ENCODE data around the gene TNFRSF19.

The TNFRSF19 gene

DNA sequence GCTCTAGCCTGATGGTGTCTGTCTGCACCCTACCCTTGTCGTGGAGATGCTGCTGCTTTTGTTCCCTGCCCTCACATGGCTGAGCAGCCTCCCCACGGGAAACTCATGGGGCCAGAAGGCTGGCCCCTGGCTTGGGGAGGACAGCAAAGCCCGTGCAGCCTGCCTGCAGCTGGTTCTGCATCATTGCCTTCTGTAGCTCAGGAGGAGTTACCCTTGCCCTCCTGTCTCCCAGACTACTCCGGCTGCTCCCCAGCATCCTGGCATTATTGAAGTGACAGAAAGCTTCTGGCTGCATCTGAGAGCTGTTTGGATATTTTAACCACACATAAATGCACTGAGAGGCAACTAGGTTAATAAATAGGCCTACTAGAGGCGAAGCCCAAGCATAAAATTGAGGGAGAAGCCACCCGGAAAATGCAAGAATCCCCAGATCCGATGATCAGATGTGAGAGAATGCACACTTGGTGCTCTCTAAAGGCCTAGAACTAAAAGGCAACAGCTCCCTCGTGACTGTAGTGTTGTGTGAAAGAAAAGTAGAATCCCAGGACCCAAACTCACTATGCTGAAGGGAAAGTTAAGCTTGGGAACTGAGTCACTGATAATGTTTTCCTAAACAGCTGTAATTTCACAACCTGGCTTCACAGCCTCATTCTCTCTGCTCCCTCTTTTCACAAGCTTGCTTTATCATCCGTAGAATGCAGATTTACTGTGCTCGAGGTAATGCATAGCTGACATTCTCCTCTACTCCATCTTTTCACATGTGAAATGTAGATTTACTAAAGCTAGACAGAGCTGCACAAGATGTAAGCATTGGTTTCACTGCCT lies 110.8 kb downstream of the TNFRSF19 start:
- DNase-seq (ENCODE audit: low read depth in 1 of 2, low spot score in 1 of 2): no peak

- no peak for DNase-seq (ENCODE audit: low read depth in 1 of 2, low spot score in 1 of 2)
These were observed 112.9 kb downstream of the TNFRSF19 start for GRCh38 chr13:23683084-23683483.

- DNase-seq (ENCODE audit: low read depth in 1 of 2, low spot score in 1 of 2): no peak
These were observed 114.4 kb downstream of the TNFRSF19 start for GRCh38 chr13:23684647-23685046.

DNA sequence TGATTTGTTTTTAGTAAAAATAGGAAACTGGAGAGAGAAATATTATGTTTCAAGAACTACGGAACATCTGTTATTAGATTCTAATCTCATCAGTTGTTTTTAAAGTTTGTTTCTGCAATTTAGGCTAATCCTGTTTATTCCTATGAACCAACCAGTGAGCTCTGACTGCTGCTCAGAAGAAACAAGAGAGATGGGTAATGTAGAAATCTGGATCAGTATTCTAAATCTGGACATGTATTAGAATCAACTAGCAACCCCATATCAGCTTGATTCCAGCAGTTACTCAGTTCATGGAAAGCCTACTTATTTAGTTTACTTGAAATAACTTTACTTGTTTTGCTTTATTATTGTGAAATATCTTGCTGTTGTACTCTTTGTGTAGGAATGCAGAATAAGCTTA lies 115.2 kb downstream of the TNFRSF19 start:
- DNase-seq (ENCODE audit: low read depth in 1 of 2, low spot score in 1 of 2): no peak

DNA sequence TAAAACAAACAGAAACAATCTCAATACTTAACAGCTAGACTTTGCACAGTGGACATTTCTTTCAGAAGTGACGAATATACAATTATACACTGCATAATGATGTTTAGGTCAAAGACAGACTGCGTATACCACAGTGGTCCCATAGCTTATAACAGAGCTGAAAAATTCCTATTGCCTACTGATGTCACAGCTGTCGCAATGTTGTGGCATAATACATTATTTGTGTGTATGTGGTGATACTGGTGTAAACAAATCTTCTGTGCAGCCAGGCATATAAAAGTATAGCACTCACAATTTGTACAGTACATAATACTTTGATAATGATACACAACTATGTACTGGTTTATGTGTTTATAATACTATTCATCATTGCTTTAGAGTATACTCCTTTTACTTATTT lies 116.7 kb downstream of the TNFRSF19 start:
- no peak for DNase-seq (ENCODE audit: low read depth in 1 of 2, low spot score in 1 of 2)

- DNase-seq (ENCODE audit: low read depth in 1 of 2, low spot score in 1 of 2): no peak
These were observed 117.4 kb downstream of the TNFRSF19 start for GRCh38 chr13:23687614-23688013.

DNA sequence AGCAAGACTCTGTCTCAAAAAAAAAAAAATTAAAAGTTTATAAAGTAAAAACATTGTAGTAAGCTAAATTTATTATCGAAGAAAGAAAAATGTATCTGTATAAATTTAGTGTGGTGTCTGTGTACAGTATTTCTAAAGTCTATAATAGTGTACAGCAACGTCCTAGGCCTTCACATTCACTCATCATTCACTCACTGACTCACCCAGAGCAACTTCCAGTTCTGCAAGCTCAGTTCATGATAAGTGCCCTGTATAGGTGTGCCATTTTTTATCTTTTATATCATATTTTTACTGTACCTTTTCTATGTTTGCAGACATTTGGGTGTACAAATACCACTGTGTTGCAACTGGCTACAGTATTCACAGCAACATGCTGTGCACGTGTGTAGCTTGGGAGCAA lies 118.1 kb downstream of the TNFRSF19 start:
- no peak for DNase-seq (ENCODE audit: low read depth in 1 of 2, low spot score in 1 of 2)

DNA sequence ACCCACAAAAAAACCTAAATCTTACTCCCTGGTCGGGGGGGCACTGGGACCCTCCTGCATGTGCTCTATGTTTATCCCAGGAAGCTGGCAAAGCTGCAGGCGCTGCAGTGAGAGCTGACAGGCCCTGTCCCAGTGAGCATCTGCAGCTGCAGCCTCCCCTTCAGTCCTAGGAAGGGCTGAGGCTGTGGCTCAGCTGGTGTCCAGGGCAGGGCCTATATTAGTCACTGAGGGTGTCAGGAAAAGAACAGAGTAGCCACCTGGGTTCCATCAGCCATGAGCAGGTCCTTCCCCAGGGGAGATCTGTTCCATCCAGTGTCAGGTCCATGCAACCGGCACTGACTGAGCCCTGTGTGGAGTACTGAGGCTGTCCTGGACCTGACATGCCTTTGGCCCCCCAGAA lies 120.5 kb downstream of the TNFRSF19 start:
- DNase-seq (ENCODE audit: low read depth in 1 of 2, low spot score in 1 of 2): no peak

GRCh38 chr13:23692816-23693215 lies 122.6 kb downstream of the TNFRSF19 start:
- no peak for DNase-seq (ENCODE audit: low read depth in 1 of 2, low spot score in 1 of 2)

DNA sequence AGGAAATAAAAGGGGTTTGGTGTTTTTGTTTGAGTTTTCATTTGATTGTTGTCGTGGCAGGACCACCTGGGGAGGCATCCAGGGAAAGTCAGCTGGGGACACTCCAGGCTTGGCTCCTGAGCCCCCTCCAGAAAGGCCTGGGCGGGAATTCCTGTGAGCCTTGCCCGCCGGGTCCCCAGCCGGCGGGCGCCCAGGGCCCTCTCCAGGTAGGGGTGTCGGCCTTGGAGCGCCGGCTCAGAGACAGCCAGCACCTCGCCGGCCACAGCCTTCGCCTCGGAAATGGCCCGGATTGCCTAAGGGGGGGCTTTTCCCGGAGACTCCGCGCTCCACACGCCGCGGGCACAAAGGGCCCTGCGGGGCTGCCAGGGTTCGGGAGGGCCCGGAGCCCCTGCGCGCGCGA lies 125.0 kb downstream of the TNFRSF19 start:
- DNase-seq (ENCODE audit: low read depth in 1 of 2, low spot score in 1 of 2): no peak

DNA sequence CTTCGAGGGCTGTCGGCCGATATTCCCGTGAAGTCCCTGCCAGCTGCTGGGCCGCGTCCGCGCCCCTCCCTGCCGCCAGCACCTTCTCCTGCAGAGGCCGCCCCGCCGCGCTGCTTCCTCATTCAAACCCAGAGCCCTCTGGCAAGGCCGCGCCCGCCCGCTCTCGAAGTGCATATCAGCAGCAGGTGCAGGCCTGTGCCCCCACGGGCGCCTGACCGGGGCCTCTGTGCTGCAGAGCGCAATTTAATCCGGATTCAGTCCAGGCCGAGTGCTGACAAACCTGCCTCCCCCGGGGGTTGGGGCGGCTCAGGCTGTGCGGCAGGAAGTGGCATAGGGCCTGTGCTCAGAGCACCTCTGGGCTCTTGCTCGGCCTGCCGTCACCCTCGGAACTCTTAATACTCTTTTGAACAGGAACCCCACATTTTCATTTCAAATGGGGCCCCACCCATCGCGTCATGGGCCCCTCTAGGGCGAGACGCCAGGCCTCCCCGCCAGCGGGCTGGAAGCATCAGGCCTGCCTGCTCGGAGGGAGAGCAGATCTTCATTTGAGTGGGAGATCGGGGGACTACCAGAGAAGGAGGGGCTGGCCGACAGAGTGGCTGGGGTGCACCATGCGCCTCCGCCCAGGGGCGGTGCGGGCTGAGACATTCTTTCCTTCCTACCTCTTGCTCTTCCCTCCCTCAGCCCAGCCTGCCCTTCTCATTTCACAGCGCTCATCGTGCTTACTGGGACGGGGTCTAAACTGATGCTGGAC lies 125.7 kb downstream of the TNFRSF19 start:
- peak; percentile 17 to 28 for DNase-seq (ENCODE audit: low read depth in 1 of 2, low spot score in 1 of 2)

- DNase-seq (ENCODE audit: low read depth in 1 of 2, low spot score in 1 of 2): no peak
These were observed 126.4 kb downstream of the TNFRSF19 start for GRCh38 chr13:23696610-23697009.

DNA sequence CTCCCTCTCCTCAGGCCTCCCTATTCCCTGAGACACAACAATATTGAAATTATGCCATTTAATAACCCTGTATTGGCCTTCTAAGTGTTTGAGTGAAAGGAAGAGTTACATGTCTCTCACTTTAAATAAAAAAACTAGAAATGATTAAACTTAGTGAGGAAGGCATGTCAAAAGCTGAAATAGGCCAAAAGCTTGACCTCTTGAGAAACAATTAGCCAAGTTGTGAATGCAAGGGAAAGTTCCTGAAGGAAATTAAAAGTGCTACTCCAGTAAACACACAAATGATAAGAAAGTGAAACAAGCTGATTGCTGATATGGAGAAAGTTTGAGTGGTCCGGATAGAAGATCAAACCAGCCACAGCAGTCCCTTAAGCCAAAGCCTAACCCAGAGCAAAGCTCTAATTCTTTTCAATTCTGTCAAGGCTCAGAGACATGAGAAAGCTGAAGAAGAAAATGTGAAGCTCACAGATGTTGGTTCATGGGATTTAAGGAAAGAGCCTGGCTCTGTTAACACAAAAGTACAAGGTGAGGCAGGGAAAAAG lies 127.6 kb downstream of the TNFRSF19 start:
- DNase-seq (ENCODE audit: low read depth in 1 of 2, low spot score in 1 of 2): no peak

DNA sequence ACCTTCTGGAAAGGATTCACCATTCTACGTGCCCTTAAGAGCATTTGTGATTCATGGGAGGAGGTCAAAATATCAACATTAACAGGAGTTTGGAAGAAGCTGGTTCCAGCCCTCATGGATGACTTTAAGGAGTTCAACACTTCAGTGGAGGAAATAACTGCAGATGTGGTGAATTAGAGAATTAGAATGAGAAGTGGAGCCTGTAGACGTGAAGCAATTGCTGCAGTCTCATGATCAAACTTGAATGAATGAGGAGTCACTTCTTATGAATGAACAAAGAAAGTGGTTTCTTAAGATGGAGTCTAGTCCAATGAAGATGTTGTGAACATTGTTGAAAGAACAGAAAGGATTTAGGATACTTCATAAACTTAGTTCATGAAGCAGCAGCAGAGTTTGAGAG lies 129.1 kb downstream of the TNFRSF19 start:
- DNase-seq (ENCODE audit: low read depth in 1 of 2, low spot score in 1 of 2): no peak

GRCh38 chr13:23701186-23701585 lies 131.0 kb downstream of the TNFRSF19 start:
- no peak for DNase-seq (ENCODE audit: low read depth in 1 of 2, low spot score in 1 of 2)

DNA sequence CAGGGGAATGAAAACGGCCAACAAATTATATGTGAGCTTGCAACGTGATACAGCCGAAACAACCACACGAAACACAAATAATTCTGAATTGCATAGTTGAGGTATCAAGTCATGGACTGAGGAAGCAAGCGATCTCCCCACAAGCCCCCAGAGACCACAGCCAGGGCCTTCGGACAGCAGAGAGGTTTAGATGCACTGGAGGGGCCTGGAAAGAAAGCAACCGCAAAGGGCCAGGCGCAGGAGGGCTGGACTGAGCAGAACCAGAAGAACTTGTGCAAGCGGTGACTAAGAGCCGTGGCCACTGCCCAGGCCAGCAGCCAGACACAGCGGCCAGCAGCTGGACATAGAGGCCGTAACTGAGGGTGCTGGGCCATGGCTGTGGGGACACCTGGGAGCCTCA lies 131.4 kb downstream of the TNFRSF19 start:
- DNase-seq (ENCODE audit: low read depth in 1 of 2, low spot score in 1 of 2): no peak

DNA sequence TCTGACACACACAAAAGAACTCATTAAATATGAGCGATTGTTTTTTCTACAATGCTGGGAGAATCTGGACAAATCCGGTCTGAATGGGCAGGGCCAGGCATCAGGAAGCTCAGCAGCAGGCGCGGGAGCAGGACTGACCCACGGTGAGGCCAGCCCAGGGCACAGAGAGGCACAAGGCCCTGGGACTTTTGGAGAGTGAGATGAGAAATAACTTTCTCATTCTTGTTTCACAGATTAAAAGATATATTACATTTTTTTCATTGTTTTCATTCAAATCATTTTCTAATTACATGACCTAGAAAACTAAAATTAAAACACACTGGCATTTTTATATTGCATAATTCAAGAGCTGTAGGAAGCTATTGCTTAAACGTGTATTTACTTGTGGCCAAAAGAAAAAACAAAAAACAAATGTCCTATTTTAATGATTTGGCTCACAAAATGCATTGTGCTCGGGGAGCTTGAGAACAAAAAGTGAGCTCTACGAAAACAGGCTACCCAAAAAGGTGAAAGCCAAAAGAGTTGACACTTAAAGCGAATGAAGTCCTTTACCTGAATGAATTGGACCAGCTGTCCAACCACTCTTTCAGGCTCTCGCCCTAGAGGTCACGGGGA lies 133.1 kb downstream of the TNFRSF19 start:
- DNase-seq (ENCODE audit: low read depth in 1 of 2, low spot score in 1 of 2): no peak

DNA sequence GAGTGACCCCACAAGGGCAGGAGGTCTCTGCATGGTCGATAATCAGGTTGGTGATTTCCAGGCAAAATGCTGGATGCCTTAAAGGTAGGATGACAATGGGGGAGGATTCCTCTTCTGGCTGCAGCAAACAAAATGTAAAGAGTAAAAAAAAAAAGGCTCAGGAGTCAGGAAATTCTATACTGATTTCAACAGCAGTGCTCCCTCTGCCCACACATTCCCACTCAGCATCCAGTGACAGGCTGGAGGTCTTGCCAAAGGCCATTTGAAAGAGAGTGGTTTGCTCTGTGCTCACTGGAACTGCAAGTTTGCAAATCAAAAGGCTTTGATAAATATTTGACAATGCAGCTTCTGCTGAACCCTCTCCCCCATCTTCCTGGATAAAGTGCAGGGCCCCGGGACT lies 135.4 kb downstream of the TNFRSF19 start:
- DNase-seq (ENCODE audit: low read depth in 1 of 2, low spot score in 1 of 2): no peak

DNA sequence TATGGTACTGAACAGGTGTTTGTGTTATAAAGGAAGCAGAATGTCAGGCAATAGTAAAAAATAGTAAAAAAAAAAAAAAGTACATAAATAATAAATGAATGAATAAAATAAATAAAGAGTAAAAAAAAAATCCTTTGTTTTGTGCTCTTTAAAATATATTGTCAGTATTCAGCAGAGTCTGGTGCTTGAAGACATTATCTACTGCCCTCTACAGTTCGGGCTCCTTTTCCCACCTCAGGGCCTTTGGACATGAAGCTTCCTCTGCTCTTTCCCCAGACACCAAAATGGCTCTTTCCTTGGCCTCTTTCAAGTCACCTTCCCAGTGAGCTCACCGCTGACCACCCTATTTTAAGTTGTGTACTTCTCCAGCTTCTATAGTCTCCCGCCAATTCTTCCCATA lies 137.5 kb downstream of the TNFRSF19 start:
- no peak for DNase-seq (ENCODE audit: low read depth in 1 of 2, low spot score in 1 of 2)

GRCh38 chr13:23709536-23709935 lies 139.3 kb downstream of the TNFRSF19 start:
- DNase-seq (ENCODE audit: low read depth in 1 of 2, low spot score in 1 of 2): no peak

DNA sequence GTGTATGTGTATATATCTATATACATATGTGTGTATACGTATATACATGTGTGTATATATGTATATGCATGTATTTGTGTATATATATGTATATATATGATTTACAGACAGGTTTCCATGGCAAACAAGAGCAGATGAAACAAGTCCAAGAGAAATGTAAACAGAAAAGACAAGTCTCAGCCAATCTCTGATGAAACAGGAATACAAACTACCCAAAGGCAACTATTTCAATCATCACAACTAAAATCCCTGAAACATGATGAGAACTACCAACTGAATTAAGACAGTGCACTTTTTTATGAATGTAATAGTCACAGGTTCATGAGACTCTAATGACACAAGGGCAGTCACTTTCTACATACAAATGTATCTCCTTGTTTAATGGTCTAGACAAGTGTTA lies 140.2 kb downstream of the TNFRSF19 start:
- DNase-seq (ENCODE audit: low read depth in 1 of 2, low spot score in 1 of 2): no peak

- no peak for DNase-seq (ENCODE audit: low read depth in 1 of 2, low spot score in 1 of 2)
These were observed 141.1 kb downstream of the TNFRSF19 start for GRCh38 chr13:23711355-23711754.

All from activated CD4-positive, alpha-beta T cell treated with anti-CD3 and anti-CD28 coated beads, Interleukin-2, amount 50 U/mL, for 24 hours (primary cell).